HG03280 (cell line): ENCODE measurements around the gene ATRIP.

Experiments
- ATAC-seq: cut with Tn5 transposase; IDR thresholded peaks from one replicate; pipeline ENCODE4 v1.9.1; 2021; ENCODE audit warnings: mild to moderate bottlenecking, moderate library complexity; ENCODE audit not compliant: unreplicated experiment

ATRIP gene

GRCh38 chr3:48501196-48501595 lies 54.7 kb downstream of the ATRIP start:
- no peak for ATAC-seq

GRCh38 chr3:48502121-48502520 lies 55.6 kb downstream of the ATRIP start:
- no peak for ATAC-seq

GRCh38 chr3:48502728-48503168 lies 56.2 kb downstream of the ATRIP start:
- ATAC-seq = no peak

DNA sequence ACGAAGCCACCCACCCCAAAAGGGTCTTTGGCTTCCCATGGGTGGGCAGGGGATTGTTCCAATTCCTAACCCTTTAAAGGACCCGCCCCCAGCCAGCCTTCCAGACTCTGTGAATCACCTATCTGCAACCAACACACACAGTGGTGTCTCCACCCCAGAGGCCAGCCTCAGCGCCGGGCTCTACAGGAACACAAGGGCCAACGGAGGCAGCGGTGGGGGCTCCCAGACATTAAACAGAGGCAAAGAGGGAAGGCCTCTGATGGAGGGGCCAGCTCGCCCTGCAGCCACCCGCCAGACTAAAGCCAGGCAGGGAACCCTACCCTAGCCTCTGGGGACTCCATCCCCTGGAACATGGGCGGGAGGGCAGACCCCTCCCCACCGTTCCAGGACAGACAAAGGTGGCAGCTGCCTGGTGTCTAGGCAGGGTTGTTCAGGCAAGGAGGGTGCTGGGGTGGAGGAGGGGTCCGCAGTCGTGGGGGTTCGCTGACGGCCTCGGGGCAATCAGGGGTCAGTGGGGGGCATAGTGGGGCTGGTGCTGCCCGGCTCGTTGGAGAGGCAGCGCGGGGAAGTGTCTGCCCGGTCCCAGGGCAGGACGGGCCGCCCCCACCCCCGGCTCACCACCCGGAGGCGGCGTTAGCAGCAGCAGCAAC lies 57.0 kb downstream of the ATRIP start:
- ATAC-seq = no peak

DNA sequence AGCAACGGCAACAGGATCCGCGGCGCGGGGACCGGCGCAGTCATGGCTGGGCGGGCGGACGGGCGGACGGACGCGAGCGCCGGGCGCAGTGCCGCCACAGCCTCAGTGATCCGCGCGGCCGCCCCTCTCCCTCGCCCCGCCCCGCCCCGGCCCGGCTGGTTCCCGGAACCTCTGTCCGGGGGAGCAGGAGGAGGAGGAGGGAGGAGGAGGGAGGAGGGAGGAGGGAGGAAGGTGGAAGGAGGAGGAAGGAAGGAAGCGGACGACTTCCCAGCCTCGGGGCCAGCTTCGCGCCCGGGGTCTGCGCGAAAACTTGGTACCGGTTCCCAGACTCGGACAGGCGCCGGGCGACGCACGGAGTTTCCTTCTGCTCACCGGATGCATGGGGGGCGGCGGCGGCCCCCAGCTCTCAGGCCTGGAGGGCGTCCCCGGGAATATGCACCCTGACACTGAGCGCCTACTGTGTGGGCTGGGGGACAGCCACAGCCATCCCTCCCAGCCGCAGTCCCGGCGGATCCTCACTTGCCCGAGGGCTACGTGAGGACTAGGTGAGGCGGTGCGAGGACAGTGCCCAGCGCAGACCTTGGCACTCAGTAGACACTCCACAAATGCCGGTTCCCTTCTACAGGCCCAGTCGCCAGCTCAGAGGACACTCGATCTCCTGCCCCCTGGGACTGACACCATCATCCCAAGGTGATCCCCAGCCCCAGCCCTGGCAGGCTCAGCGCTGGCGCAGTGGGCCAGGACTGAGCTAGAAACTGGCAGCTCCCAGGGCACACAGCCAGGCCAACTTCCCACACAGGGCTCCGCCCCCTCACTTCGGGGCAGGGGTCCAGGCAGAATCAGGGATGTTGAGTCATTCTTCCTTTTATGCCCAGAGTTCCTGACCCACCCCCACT lies 57.8 kb downstream of the ATRIP start, which contains the start of gene SHISA5:
Gene SHISA5, minus strand, starts transcription at position 124 of the 896 bp plus-strand sequence. Its CDS starts 80 bp downstream, at position 44.
- no peak for ATAC-seq

GRCh38 chr3:48505146-48505545 lies 58.6 kb downstream of the ATRIP start:
- no peak for ATAC-seq

DNA sequence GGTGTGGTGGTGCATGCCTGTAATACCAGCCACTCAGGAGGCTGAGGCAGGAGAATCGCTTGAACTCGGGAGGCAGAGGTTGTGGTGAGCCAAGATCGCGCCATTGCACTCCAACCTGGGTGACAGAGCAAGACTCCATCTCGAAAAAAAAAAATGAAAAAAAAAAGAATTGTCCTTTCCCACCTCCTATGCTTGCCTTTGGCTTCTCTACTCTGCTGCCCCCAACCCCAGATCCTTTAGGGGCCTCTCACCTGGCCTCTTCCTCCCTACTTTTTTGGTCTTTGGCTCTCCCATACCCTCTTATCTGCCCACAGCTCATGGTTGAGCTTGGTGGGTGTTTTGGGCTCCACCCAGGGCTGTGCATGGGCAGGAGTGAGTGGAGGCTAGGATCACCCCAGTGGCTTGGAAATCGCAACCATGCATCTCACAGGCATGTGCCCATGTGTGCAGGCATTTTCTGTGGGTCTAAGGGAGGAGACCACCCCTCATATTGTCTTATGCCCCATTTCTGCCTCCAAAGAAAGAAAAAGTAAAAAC lies 59.5 kb downstream of the ATRIP start:
- ATAC-seq = no peak

- no peak for ATAC-seq
These were observed 60.9 kb downstream of the ATRIP start for GRCh38 chr3:48507256-48508061.

- ATAC-seq = no peak
These were observed 65.0 kb downstream of the ATRIP start for GRCh38 chr3:48511551-48511950.

GRCh38 chr3:48514431-48515227 lies 68.1 kb downstream of the ATRIP start:
- no peak for ATAC-seq
